T-helper 1 cell treated with Interleukin-12 subunit alpha and Interleukin-12 subunit beta and Interleukin-4 antibody, amounts not matched to agents 30 μg/mL and 1 μg/mL, for 36 hours (primary cell): ENCODE measurements around the gene ZNF750.

ENCODE experiments used
- H3K27ac Mint-ChIP-seq: one replicate; pipeline ENCODE4 v1.8.0; 2021; ENCODE audit warnings: mild to moderate bottlenecking, mixed read lengths
- H3K27me3 Mint-ChIP-seq: one replicate; pipeline ENCODE4 v1.8.0; 2021; ENCODE audit warnings: low read depth, mixed read lengths
- H3K36me3 Mint-ChIP-seq: one replicate; pipeline ENCODE4 v1.8.0; 2021; ENCODE audit warnings: low read depth, mixed read lengths
- H3K4me1 Mint-ChIP-seq: one replicate; pipeline ENCODE4 v1.8.0; 2021; ENCODE audit warnings: low read depth, mixed read lengths
- H3K4me3 Mint-ChIP-seq: one replicate; pipeline ENCODE4 v1.8.0; 2021; ENCODE audit warnings: mild to moderate bottlenecking, moderate library complexity, mixed read lengths
- H3K9me3 Mint-ChIP-seq: one replicate; pipeline ENCODE4 v1.8.0; 2021; ENCODE audit warnings: mixed read lengths

Gene ZNF750

DNA sequence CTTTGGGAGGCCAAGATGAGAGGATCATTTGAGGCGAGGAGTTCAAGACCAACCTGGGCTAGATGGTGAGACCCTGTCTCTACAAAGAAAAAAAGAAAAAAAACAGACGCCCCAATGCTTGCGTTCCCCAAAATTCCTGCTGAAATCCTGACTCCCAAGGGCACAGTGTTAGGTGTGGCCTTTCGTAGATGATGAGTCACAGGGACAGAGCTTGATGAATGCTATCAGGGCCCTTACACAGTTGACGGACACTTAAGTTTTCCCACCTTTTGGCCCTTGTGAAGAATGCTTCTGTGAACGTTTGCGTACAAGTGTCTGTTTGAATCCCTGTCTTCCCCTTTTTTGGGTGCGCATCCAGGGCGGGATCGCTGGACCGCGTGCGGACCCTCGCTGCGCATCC, 16.5 kb upstream of the ZNF750 start:
- H3K4me1 Mint-ChIP-seq, result peaks cover 28% of the 10 kb centered on the region
- no peak overlapping the region for H3K27ac Mint-ChIP-seq
- H3K9me3 Mint-ChIP-seq, result no peaks in the 10 kb centered on the region
- peaks cover 16% of the 10 kb centered on the region for H3K36me3 Mint-ChIP-seq
- no peaks in the 10 kb centered on the region for H3K27me3 Mint-ChIP-seq
- no peak overlapping the region for H3K4me3 Mint-ChIP-seq

DNA sequence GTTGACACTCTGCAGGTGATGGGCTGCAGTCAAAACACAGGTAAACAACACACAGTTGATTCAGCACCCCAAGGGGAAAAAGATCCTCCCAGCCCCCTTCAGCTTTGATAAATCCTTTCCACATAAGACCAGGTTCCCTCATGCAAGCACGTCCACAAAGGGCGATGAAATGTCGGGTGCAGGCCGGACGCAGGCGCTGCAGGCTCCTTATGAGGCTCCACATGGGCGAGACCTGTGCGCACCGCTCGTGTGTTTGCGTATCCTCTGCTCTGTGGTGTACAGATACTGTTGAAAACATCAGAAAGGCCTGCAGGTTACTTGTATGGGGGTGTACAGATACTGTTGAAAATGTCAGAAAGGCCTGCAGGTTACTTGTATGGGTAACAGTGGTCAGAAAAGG, 14.4 kb upstream of the ZNF750 start:
- Mint-ChIP-seq H3K4me3 (no peak overlapping the region), H3K36me3 (peaks cover 9% of the 10 kb centered on the region), H3K9me3 (no peaks in the 10 kb centered on the region), H3K4me1 (peaks cover 17% of the 10 kb centered on the region), H3K27ac (no peak overlapping the region), H3K27me3 (no peaks in the 10 kb centered on the region)

DNA sequence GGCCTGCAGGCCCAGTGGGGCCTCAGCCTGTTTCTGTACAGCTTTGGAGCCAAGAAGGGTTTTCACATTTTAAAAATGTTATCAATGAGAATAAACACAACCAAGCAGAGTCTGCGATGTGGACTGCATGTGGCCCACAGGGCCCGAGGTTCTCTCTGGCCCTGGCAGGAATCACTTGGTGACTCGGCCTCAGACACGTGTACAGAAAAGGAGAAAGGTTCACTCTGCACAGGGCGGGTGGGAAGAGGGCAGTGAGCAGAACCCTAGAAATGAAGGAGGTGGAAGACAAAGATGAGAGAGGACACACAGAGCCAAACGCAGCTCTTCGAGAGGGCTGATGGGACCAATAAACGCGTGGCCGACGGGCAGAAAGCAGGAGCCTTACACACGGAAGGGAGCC, 11.6 kb upstream of the ZNF750 start:
- no peaks in the 10 kb centered on the region for H3K9me3 Mint-ChIP-seq
- no peak overlapping the region for H3K4me3 Mint-ChIP-seq
- no peaks in the 10 kb centered on the region for H3K27me3 Mint-ChIP-seq
- H3K36me3 Mint-ChIP-seq, result peaks cover 3% of the 10 kb centered on the region
- H3K4me1 Mint-ChIP-seq, result peaks cover 10% of the 10 kb centered on the region
- no peak overlapping the region for H3K27ac Mint-ChIP-seq

DNA sequence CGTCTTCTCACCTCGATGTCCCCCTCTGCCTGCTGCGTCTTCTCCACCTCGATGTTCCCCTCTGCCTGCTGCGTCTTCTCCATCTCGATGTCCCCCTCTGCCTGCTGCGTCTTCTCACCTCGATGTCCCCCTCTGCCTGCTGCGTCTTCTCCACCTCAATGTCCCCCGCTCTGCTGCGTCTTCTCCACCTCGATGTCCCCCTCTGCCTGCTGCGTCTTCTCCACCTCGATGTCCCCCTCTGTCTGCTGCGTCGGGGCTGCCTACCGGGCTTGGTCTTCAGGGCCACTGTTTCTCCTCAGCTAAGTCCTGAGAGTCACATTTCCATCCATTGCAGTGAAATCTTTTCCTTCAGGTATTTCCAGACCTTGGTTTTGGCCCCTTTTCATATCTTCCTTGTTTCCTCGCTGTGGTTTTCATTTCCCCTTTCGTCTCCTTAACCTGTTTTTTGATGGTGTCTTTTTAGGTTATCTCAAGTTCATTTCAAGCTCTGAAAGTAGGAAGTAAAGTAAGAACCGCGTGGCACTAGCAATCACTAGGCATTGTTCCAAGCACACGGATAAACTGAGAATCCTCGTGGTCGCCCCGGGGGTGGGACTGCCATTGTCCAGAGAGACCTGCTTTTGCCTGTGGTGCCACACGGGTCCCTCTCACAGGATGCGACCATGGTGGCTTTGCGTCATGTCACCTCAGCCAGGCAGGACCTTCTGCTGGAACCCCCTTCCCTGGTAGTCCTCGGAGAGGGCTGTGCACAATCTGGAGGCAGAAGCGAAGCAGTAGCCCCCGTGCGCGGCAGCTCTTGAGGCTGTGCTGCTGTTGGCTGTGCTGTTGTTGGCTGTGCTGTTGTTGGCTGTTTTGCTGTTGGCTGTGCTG, 9.5 kb upstream of the ZNF750 start:
- no peaks in the 10 kb centered on the region for H3K27me3 Mint-ChIP-seq
- H3K36me3 Mint-ChIP-seq, result peaks cover 3% of the 10 kb centered on the region
- no peak overlapping the region for H3K4me3 Mint-ChIP-seq
- no peaks in the 10 kb centered on the region for H3K9me3 Mint-ChIP-seq
- H3K4me1 Mint-ChIP-seq, result peaks cover 10% of the 10 kb centered on the region
- peak overlapping the region; percentile 50 for H3K27ac Mint-ChIP-seq

DNA sequence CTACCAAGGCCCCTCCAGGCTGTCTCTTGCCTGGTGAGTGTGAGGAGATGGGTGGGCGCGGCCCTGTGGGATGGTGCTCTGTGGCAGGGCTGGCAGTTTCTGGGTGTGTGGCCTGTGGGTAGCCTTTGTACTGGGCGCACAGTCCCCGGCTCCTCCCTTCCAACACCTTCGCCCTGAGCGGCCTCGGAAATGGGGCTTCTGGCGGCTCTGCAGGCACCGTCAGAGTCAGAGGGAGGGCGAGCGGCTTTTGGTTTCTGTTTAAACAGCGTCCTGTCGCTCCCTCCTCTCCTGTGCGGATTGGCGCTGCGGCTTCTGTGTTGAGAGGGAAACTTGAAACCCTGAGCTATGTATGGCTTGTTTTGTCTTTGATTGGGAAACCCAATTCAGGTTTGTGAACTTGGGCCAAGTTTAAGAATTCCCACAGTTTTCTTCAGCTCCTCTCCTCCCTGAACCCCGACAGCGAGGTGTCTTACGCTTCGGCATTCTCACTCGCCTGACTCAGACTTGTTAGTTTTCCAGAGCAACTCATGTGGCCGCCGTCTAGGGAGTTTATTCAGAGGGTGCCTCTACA, 8.3 kb upstream of the ZNF750 start:
- Mint-ChIP-seq H3K27me3 (no peaks in the 10 kb centered on the region), H3K9me3 (no peaks in the 10 kb centered on the region), H3K36me3 (peaks cover 3% of the 10 kb centered on the region), H3K4me3 (no peak overlapping the region), H3K27ac (no peak overlapping the region), H3K4me1 (peaks cover 12% of the 10 kb centered on the region)

DNA sequence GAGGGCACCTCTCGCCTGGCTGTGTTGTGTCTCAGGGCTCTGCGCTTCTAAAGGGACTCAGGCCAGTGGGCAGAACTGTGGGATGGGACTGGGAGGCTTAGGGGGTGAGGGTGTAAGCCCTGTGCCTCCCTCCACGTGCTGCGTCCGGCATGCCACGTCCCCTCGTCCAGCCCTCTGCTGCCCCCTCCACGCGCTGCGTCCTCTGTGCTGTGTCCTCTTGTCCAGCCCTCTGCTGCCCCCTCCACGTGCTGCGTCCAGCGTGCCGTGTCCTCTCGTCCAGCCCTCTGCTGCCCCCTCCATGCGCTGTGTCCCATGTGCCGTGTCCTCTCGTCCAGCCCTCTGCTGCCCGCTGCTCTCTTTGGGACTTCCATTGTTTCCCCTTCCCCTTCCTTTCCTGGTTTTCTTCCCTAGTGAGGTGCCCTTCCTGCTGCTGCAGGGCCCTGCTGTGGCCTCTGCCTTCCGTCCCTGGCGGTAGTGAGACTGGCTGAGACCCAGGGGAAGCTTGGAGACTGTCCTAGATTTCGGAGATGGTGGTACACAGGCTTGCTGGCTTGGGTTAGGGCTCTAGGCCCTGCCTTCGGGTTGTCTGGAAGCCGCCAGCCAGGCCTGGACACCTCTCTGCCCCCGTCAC, 6.4 kb upstream of the ZNF750 start:
- H3K27me3 Mint-ChIP-seq, result no peaks in the 10 kb centered on the region
- H3K27ac Mint-ChIP-seq, result no peak overlapping the region
- H3K4me1 Mint-ChIP-seq, result peaks cover 12% of the 10 kb centered on the region
- no peaks in the 10 kb centered on the region for H3K9me3 Mint-ChIP-seq
- H3K36me3 Mint-ChIP-seq, result peaks cover 3% of the 10 kb centered on the region
- H3K4me3 Mint-ChIP-seq, result no peak overlapping the region

DNA sequence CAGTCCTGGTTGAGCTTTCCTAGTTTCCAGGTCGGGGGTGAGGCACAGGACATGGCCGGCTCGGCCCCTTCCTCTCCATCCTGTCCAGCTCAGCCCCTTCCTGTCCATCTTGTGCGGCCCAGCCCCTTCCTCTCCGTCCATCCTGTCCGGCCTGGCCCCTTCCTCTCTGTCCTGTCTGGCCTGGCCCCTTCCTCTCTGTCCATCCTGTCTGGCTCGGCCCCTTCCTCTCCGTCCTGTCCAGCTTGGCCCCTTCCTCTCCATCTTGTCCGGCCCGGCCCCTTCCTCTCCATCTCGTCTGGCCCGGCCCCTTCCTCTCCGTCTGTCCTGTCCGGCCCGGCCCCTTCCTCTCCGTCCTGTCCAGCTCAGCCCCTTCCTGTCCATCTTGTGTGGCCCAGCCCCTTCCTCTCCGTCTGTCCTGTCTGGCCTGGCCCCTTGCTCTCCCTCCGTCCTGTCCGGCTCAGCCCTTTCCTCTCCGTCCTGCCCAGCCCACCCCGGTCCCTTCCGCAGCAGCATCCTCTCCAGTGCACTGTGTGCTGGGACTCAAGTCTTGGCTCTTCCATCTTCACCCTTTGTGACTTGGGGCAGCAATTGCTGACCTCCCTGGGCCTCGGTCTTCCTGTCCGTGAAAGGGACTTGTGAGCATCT, 5.5 kb upstream of the ZNF750 start:
- Mint-ChIP-seq H3K4me3 (no peak overlapping the region), H3K27me3 (no peaks in the 10 kb centered on the region), H3K27ac (no peak overlapping the region), H3K9me3 (no peaks in the 10 kb centered on the region), H3K36me3 (no peaks in the 10 kb centered on the region), H3K4me1 (peaks cover 12% of the 10 kb centered on the region)

DNA sequence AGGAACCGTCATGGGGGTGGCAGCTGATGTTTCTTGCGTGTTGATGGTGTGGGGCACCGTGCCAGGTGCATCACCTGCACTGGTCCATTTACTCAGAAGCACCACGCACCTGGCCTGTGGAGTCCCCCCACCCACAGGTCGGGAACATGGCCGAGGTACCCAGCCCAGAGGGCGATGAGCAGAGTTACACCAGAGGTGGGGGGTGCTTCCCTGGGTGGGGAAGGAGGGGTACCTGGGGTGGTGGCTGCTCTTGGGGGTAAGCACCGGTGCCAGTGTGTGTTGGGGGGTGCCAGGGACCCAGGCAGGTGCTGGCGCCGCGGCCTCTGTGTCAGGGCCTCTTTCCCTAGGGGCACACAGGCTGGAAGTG, 5.0 kb upstream of the ZNF750 start:
- H3K4me1 Mint-ChIP-seq, result peaks cover 12% of the 10 kb centered on the region
- H3K9me3 Mint-ChIP-seq, result no peaks in the 10 kb centered on the region
- H3K36me3 Mint-ChIP-seq, result no peaks in the 10 kb centered on the region
- no peak overlapping the region for H3K27ac Mint-ChIP-seq
- H3K4me3 Mint-ChIP-seq, result no peak overlapping the region
- H3K27me3 Mint-ChIP-seq, result no peaks in the 10 kb centered on the region

DNA sequence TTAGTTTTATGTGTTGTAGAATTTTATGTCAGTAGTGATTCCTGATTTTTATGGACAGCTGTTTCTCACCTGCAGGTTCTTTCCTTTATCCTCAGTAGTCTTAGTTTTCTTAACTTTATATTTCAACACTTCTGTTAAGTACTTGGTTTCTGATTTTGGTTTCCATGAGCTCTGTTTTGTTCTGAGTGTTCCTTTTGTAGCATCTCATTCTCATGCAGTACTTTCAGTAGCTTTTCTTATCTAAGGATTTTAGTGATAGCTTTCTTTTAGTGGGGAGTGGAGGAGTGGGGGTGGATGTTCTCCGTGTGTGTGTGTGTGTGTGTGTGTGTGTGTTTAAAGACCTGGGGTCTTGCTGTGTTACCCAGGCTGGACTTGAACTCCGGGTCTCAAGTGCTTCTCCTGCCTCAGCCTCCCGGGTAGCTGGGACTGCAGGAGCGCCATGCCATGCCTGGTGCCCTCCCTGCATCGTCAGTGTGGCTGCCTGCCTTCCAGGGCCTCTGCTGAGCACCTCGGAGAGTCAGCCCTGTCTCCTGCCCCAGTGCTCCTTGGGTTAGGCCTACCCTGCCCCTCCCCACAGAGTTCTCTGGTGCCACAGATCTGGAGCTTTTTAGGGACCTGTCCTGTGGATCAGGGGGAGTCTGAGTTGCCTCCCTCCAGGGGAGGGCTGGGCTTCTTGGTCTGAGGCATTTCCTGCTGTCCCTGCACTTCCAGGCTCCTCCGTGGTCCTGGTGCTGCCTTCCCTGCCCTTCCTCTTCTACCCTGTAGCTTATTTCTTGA, 4.3 kb upstream of the ZNF750 start:
- H3K27me3 Mint-ChIP-seq, result no peaks in the 10 kb centered on the region
- peaks cover 9% of the 10 kb centered on the region for H3K4me1 Mint-ChIP-seq
- H3K9me3 Mint-ChIP-seq, result no peaks in the 10 kb centered on the region
- no peak overlapping the region for H3K4me3 Mint-ChIP-seq
- H3K36me3 Mint-ChIP-seq, result no peaks in the 10 kb centered on the region
- no peak overlapping the region for H3K27ac Mint-ChIP-seq

DNA sequence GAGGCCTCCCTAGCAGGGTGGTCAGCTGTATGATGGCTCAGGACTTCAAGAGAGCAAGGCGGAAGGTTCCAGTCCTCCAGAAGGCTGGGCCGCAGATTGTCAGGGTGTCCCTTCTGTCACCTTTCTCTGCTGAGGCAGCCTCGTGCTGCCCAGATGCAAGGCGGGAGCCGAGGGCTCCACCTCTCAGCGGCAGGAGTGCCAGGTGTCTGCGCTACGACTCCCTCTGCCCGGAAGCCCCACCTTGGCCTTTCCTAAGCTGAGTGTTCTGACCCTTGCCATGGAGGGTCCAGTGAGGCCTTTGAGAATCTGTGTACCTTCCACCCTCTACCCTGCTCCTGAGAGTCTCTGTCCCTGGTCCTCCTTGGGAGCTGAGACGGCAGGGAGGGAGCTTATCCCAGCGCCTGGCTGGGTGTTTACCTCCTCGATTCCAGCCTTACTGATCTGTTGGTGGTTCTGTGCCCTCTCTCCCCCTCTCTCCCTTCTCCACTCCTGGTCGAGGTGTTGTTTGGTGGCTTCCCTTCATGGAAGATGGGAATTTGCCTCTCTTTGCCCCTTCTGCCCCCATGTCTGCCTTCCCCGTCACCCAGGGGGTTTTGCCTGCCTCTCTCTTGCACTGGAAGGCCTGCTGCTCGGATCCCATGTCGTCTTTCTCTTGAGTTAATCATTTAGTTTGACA, 2.2 kb upstream of the ZNF750 start:
- no peaks in the 10 kb centered on the region for H3K27me3 Mint-ChIP-seq
- no peak overlapping the region for H3K4me3 Mint-ChIP-seq
- no peak overlapping the region for H3K27ac Mint-ChIP-seq
- H3K4me1 Mint-ChIP-seq, result peaks cover 5% of the 10 kb centered on the region
- H3K36me3 Mint-ChIP-seq, result no peaks in the 10 kb centered on the region
- H3K9me3 Mint-ChIP-seq, result no peaks in the 10 kb centered on the region

DNA sequence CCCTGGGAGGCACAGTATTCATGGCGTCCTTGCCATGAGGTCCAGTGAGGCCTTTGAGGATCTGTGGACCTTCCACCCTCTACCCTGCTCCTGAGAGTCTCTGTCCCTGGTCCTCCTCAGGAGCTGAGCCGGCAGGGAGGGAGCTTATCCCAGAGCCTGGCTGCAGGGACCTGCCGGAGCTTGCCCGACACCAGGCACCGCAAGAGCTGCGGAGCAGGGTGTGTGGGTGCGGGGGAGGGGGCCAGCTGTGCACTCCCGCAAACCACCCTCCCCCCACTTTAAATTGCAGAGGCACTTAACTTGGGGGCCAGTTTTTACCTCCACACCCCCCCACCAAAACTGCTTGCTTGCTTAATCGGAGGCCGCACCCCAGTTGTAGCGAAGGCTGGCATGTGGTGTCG, 609 bp upstream of the ZNF750 start:
- Mint-ChIP-seq H3K9me3 (no peaks in the 10 kb centered on the region), H3K4me1 (peaks cover 9% of the 10 kb centered on the region), H3K27me3 (no peaks in the 10 kb centered on the region), H3K4me3 (no peak overlapping the region), H3K36me3 (no peaks in the 10 kb centered on the region), H3K27ac (no peak overlapping the region)

DNA sequence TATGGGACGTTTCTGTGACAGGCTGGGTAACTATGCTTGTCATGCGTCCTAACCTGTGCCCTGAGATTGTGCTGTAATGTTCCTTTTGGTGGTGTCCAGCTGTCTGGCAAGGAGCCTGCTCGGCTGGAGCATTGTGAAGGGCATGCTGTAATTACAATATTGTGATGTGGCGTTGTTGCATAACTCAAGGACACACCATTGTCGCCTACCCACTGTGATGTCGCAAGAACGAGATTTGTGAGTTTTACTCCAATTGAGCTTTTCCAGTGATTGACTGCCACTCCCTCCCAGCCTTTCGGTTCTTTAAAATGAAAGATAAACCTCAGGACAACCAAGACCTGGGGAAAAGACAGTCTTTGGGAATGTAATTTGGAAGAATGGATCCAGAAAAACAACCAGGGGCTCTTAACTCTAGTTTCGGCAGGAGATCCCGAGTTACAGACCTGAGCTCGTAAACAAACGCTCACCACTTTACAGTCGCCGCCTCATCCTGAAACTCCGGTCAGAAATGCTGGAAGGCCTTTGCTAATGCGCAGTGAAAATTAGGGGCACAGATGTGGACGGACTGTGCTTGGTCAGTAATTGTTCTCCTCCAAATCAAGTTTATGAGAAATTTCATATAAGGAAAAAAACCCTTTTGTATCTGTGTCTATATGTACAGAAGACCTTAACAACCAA, 1.3 kb downstream of the ZNF750 start:
- Mint-ChIP-seq H3K4me3 (no peak overlapping the region), H3K27me3 (no peaks in the 10 kb centered on the region), H3K4me1 (peaks cover 4% of the 10 kb centered on the region), H3K9me3 (no peaks in the 10 kb centered on the region), H3K36me3 (no peaks in the 10 kb centered on the region), H3K27ac (no peak overlapping the region)

DNA sequence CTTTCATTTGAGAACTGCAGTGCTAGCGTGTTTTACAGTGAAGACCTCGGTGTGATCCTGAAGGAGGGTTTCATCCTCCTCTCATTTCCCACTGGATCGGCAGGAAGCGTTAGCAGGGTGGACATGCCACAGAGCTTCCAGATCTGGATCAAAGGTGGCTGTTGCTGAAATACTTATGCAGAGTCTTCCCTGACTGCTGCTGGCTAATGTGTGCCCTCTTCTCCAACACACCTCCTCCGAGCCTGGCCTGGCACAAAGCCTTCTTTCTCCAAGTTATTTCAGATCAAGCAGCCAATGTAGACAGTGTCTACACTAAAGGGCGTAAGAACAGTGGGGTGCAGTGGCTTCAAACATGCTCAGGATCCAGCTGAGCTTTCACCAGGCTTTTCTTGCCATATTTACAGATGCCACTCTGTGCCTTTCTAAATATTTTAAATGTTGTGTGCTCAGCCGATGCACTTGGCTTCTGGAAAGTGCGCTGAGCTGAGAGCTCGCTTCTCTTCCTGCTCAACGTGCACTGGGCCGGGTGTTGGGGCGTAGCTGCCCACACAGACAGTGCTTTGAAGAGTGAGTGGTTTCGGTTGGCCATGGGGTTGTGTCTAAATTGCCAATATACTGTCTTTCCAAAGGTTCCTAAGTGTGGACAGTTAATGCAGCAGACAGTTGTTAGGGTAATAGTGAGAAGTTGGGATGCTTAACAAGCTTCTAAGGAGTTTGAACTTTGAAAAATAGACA, 2.1 kb downstream of the ZNF750 start:
- H3K4me1 Mint-ChIP-seq, result peaks cover 4% of the 10 kb centered on the region

More for the DNA sequence above, 2.1 kb downstream of the ZNF750 start:
- H3K27me3 Mint-ChIP-seq, result no peaks in the 10 kb centered on the region
- H3K4me3 Mint-ChIP-seq, result no peak overlapping the region
- H3K27ac Mint-ChIP-seq, result peak overlapping the region; percentile 15
- H3K9me3 Mint-ChIP-seq, result no peaks in the 10 kb centered on the region
- no peaks in the 10 kb centered on the region for H3K36me3 Mint-ChIP-seq
